Measurements from ENCODE around the gene VWCE. TPM values are rescaled to one million over a fixed set of nuclear protein-coding genes. Genes with fewer than 3 reads are reported as not detected.

The VWCE gene
- total and polyA plus RNA-seq, 8 donors: 0.16 to 0.90 (median 0.36) TPM

DNA sequence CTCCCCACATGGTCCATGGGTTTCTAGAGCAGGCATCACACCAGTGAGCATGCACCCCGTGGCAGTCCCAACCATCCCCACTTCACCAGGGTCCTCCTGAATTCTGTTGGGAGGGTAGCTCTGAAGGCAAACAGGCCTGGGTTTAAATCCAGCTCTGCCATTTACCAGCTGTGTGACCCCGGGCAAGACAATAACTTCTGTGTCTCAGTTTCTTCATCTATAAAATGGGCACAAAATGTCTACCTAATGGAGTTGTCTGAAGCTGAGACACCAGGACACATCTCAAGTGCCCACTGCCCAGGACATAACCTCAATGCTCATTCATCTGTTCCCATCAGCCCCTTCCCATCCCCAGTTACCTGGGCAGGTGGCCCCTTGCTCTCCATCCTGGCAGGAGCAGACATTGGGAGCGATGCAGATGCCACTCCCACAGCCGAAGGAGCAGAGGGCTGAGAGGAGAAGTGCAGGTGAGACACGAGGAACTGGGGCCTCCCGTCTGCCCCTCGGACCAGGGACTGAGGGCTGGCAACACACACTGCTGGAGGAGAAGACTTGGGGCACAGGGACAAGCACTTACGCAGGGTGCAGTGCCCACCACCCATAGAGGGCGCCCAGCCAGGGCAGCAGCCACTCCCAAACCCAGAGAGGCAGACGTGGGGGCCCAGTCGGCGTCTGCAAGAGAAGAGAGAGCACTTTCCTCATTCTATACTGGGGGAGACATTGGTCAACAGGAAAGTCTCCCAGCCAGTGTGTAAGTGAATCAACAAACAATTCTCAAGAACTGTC is 4.0 kb downstream of the VWCE start:
- 79 to 90% methylated on average over 12 of the region's 12 CpGs for WGBS, 2 donors
- TF ChIP-seq, protein P1, sequence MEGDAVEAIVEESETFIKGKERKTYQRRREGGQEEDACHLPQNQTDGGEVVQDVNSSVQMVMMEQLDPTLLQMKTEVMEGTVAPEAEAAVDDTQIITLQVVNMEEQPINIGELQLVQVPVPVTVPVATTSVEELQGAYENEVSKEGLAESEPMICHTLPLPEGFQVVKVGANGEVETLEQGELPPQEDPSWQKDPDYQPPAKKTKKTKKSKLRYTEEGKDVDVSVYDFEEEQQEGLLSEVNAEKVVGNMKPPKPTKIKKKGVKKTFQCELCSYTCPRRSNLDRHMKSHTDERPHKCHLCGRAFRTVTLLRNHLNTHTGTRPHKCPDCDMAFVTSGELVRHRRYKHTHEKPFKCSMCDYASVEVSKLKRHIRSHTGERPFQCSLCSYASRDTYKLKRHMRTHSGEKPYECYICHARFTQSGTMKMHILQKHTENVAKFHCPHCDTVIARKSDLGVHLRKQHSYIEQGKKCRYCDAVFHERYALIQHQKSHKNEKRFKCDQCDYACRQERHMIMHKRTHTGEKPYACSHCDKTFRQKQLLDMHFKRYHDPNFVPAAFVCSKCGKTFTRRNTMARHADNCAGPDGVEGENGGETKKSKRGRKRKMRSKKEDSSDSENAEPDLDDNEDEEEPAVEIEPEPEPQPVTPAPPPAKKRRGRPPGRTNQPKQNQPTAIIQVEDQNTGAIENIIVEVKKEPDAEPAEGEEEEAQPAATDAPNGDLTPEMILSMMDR (IDR thresholded peaks at IDR 0.05): no peak
- no peaks in the 10 kb centered on the region for H3K27me3 ChIP-seq
- H3K36me3 ChIP-seq: no peaks in the 10 kb centered on the region
- FAIRE-seq (no peak), ATAC-seq (no peak), DNase-seq (no peak)
- intact Hi-C loops (cut with DNase I): no loop called here
- H3K4me3 ChIP-seq: no peak overlapping the region
- H3K4me1 ChIP-seq: peaks cover 3 to 5% (median 4%) of the 10 kb centered on the region in 3 donors
- no peaks in the 10 kb centered on the region for H3K9me3 ChIP-seq
- no peak overlapping the region for H3K27ac ChIP-seq

DNA sequence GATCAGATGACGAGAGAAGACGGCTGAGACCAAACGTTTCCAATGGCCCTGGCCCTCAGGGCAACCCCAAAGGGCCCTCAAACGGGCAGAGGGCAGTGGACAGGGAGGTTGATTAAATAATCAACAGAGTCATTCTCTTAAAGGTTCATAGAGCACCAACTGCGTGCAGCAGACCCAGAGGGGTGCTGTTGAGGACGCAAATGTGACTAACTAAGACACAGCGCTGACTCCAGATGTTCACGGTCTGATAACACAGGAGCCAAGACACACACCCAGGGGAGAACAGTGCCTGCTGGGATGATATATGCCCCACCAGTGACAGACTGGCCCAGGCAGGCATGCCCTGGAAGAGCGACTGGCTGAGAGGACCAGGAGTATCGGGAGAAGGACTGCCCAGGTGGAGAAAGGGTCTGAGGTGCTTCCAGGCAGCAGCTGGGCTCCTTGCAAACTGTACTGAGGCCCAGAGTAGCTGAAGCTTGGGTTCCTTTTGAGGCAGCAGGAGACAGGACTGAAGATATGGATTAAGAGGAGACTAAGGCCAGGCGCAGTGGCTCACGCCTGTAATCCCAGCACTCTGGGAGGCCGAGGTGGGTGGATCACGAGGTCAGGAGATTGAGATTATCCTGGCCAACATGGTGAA is 7.7 kb downstream of the VWCE start:
- FAIRE-seq (no peak), DNase-seq (no peak), ATAC-seq (no peak)
- Histone ChIP-seq H3K4me1 (no peaks in the 10 kb centered on the region), H3K27ac (no peak overlapping the region), H3K4me3 (no peak overlapping the region), H3K9me3 (no peaks in the 10 kb centered on the region), H3K36me3 (no peaks in the 10 kb centered on the region), H3K27me3 (no peaks in the 10 kb centered on the region)
- WGBS, 2 donors: 81 to 86% methylated on average over 14 of the region's 14 CpGs
- intact Hi-C loops (cut with DNase I): no loop called here
- TF ChIP-seq, protein P1 (IDR thresholded peaks at IDR 0.05): no peak

DNA sequence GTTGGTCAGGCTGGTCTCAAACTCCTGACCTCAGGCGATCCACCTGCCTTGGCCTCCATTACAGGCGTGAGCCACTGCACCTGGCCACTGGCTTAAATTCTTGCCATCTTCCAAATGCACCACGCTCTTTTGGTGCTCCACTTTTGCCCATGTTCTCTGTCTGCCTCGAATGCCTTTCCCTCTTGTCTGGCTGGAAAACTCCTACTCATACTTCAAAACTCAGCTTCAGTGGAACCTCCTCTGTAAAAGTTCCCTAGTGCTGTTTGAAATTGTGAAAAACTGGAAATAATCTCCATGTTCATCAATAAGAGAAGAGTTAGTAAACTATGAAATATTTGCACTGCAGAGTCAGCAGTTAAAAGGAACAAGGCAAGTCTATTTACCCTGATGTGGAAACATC is 11.5 kb downstream of the VWCE start:
- no peaks in the 10 kb centered on the region for H3K36me3 ChIP-seq

DNA sequence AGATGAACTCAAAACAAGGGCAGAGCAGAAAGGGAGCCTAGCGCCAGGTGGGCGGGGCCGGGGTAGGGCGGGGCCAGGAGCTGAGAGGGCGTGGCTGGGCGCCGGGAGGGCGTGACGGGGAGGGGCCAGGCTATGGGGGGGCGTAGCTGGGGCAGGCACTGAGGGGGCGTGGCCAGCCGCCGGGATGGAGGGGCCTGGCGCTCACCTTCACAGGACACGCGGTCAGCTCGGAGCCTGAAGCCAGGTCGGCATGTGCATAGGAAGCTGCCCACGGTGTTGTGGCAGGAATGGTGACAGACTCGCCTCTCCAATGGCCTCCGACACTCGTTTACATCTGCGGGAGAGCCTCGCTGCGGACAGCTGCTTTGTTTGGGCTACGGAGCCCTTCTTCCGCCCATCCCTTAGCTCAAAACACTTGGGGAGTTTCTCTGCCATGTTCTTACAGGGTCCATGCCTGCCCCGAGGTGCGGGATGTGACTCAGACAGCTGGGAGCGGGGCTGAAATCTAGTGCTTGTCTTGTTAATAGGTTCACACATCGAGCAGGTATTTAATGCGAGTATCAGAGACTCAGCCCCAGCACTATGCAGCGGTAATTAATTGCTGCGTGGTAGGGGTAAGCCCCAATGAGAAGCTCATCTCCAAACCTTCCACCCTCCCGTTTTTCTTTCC is 13.4 kb downstream of the VWCE start:
- no peaks in the 10 kb centered on the region for H3K4me1 ChIP-seq
- no peaks in the 10 kb centered on the region for H3K9me3 ChIP-seq
- ATAC-seq: peak; percentile 72 to 100 (median 92)
- WGBS, 2 donors: 39 to 40% methylated on average over 30 to 35 of the region's 35 CpGs
- H3K27ac ChIP-seq: no peak overlapping the region
- H3K36me3 ChIP-seq: no peaks in the 10 kb centered on the region
- intact Hi-C loops (cut with DNase I): no loop called here
- DNase-seq: peak in 5 of 6 donors; percentile 53 to 83 (median 63)
- TF ChIP-seq, protein P1 (IDR thresholded peaks at IDR 0.05): no peak
- H3K27me3 ChIP-seq: no peaks in the 10 kb centered on the region
- no peak overlapping the region for H3K4me3 ChIP-seq
- FAIRE-seq: no peak

More for the DNA sequence above, 11.5 kb downstream of the VWCE start:
- no peak overlapping the region for H3K4me3 ChIP-seq
- ATAC-seq (no peak), DNase-seq (no peak), FAIRE-seq (no peak)
- 84 to 91% methylated on average over 4 of the region's 4 CpGs for WGBS, 2 donors
- H3K4me1 ChIP-seq: no peaks in the 10 kb centered on the region
- TF ChIP-seq, protein P1 (IDR thresholded peaks at IDR 0.05): no peak
- no peak overlapping the region for H3K27ac ChIP-seq
- intact Hi-C loops (cut with DNase I): no loop called here
- no peaks in the 10 kb centered on the region for H3K27me3 ChIP-seq
- H3K9me3 ChIP-seq: no peaks in the 10 kb centered on the region

Measured in pancreas (tissue), 10 donors.